Measurements from ENCODE around the gene PRKD3.

PRKD3 gene

DNA sequence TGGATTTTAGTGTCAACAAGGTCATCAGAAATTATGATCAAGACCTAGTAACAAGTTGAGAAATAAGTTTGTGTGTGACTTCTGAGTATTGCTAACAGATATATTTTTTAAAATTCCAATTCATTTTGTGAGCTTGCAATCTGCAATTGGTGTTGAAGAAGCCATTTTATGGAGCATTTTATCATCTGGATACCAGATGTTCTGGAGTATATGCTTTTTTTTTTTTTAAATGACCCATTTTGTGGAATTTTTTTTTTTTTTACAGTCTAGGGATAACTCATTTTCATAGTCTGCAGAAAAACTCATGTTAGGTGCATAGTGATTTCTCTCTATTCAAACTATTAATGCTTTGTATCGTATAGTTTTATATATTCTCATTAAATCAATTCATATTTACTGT lies 32.4 kb upstream of the PRKD3 start:
- in situ Hi-C loops (cut with MboI; ENCODE audit: low pct_unique_long_range_greater_than_20kb, low sequenced_read_pairs, unreplicated experiment): no loop called here
- DNase-seq (ENCODE audit: low spot score): no peak
- TF ChIP-seq, protein P1, sequence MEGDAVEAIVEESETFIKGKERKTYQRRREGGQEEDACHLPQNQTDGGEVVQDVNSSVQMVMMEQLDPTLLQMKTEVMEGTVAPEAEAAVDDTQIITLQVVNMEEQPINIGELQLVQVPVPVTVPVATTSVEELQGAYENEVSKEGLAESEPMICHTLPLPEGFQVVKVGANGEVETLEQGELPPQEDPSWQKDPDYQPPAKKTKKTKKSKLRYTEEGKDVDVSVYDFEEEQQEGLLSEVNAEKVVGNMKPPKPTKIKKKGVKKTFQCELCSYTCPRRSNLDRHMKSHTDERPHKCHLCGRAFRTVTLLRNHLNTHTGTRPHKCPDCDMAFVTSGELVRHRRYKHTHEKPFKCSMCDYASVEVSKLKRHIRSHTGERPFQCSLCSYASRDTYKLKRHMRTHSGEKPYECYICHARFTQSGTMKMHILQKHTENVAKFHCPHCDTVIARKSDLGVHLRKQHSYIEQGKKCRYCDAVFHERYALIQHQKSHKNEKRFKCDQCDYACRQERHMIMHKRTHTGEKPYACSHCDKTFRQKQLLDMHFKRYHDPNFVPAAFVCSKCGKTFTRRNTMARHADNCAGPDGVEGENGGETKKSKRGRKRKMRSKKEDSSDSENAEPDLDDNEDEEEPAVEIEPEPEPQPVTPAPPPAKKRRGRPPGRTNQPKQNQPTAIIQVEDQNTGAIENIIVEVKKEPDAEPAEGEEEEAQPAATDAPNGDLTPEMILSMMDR (IDR thresholded peaks at IDR 0.05; ENCODE audit: extremely low read depth, insufficient read depth, missing control alignments): no peak

DNA sequence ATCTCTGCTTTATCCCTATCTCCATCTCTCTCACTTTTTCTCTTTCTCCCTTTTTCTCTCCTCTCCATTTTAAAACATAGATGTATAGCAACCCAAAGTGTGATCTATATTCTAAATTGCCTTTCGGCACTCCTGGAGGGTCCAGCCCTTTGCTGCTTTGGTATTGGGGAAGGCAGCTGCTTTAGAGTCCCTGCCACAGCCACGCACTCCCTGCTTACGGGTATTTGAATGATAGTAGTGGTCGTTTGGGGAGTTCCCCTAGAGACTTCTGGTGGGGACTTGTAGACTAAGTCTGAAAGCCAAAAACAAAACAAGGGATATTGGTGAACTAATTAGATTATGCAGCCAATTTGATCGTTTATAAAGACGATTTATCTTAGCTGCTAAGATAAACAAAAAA lies 31.7 kb upstream of the PRKD3 start:
- in situ Hi-C loops (cut with MboI; ENCODE audit: low pct_unique_long_range_greater_than_20kb, low sequenced_read_pairs, unreplicated experiment): no loop called here
- DNase-seq (ENCODE audit: low spot score): no peak

DNA sequence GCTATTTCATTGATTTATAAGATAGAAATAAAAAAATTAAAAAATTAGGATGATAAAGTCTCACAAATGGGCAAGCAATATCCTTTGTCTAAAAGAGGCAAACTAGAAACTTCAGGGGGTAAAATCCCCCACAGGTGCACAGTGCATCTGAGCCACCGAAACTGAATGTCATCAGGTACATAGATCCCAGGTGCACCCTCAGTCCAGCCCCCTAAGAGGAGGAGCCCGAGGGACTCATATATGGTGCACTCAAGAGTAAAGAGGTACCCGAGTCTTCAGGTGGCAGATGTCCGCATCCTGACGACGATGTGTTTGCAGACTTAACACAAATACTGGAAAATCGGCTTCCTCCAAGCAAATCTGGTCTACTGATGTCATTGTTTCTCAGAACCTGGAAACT lies 31.1 kb upstream of the PRKD3 start:
- in situ Hi-C loops (cut with MboI; ENCODE audit: low pct_unique_long_range_greater_than_20kb, low sequenced_read_pairs, unreplicated experiment): no loop called here
- TF ChIP-seq, protein P1 (IDR thresholded peaks at IDR 0.05; ENCODE audit: extremely low read depth, insufficient read depth, missing control alignments): no peak
- no peak for DNase-seq (ENCODE audit: low spot score)

More for the DNA sequence above, 31.7 kb upstream of the PRKD3 start:
- TF ChIP-seq, protein P1 (IDR thresholded peaks at IDR 0.05; ENCODE audit: extremely low read depth, insufficient read depth, missing control alignments): no peak

DNA sequence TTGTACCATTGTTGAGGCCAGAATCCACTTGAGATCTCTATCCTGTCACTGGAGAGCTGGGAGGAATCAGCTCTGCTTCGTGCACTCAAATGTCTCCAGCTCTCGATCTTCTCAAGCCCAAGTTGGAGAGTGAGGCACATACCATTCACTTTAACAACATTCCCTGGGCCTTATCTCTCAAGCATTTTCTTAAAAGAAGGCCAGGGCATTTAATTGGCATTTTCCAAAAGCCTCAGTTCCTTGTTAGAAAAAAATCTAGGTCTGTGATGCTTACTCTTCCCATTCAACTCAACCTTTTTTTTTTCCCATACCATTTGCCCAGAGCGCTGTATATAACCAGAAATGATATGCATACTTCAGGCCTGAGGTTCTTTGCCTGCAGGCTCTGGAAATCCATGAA lies 29.9 kb upstream of the PRKD3 start:
- TF ChIP-seq, protein P1 (IDR thresholded peaks at IDR 0.05; ENCODE audit: extremely low read depth, insufficient read depth, missing control alignments): no peak
- no peak for DNase-seq (ENCODE audit: low spot score)
- in situ Hi-C loops (cut with MboI; ENCODE audit: low pct_unique_long_range_greater_than_20kb, low sequenced_read_pairs, unreplicated experiment): no loop called here

DNA sequence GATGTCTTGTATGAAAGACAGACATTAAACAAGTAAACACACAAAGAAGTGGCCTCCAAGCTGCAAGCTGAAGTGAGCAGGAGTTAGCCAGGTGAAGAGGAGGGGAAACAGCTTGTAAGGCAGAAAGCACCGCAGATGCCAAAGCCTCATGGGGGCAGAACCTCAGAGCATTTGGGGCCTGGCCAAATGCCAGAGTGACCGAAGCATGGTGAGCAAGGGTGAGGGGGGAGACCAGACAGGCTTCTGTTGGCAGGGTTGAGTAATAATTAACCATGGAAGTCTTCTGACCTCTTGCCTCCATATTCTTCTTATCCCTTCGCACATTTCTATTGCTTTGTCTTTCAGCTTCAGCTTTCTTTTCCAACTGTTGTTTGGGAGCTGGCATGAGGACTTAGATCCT lies 25.4 kb upstream of the PRKD3 start:
- in situ Hi-C loops (cut with MboI; ENCODE audit: low pct_unique_long_range_greater_than_20kb, low sequenced_read_pairs, unreplicated experiment): no loop called here
- TF ChIP-seq, protein P1 (IDR thresholded peaks at IDR 0.05; ENCODE audit: extremely low read depth, insufficient read depth, missing control alignments): no peak
- no peak for DNase-seq (ENCODE audit: low spot score)

DNA sequence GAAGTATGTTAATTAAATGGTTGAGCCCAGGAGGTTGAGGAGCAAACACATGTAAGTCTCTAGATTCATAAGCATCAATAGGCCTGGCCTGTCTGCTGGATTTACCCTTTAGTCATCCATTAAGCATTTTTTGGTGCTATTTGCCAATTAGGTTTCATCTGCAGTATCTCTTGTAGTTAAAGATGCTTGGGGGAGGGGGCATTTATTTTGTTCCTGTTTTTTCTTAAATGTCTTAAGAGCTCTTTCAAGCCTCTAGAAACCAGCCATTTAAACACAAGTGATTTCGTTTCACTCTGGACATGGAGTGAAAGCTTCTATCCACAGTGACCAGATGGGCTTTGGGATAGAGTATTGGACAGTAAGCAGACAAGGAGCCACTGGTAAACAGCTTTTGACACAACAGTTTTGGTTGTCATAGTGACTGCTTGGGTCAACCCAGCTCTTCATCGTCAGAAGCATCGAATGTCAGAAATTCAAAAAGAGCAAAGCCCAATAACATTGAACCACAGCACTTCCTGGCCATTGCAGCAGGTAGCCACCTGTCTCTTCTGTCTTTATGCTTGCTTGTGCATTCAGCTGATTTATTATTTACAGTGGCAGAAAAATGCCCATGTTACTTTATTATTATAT lies 24.7 kb upstream of the PRKD3 start:
- in situ Hi-C loops (cut with MboI; ENCODE audit: low pct_unique_long_range_greater_than_20kb, low sequenced_read_pairs, unreplicated experiment): no loop called here
- no peak for DNase-seq (ENCODE audit: low spot score)
- TF ChIP-seq, protein P1 (IDR thresholded peaks at IDR 0.05; ENCODE audit: extremely low read depth, insufficient read depth, missing control alignments): no peak
